Spleen (tissue), 7 donors: ENCODE measurements around the gene MGMT.

Source experiments
- CTCF ChIP-seq, 11 experiments: fragments of 200-600 bp in 7 of 11; fragments of 450-650 bp in 4 of 11; sonication (generic) in 4 of 11; IDR thresholded peaks in 8 of 11; conservative IDR thresholded peaks in 3 of 11; 1 replicate in 7 of 11; 2 replicates in 4 of 11; pipeline versions ENCODE4 v1.4.0 to v1.8.0; 2016 to 2021; ENCODE audit warnings: antibody characterized with exemption in 11 of 11, inconsistent platforms in 4 of 11, mild to moderate bottlenecking in 1 of 11
- POLR2AphosphoS5 ChIP-seq, 3 donors: sonication (generic); formaldehyde crosslinking; IDR thresholded peaks; one replicate each; pipeline ENCODE4 v1.5.1; 2017; ENCODE audit warnings: antibody characterized with exemption in 3 of 3
- donor health status: DM: no; HTN: no; CAD: no; lungs with moderate emphysema.
- donor health status: DM: no; HTN: no; CAD: no.
- donor health status: DM: no; HTN: no; CAD: no.

GRCh38 chr10:129560361-129560760 is 93.3 kb downstream of the MGMT start:
- TF ChIP-seq CTCF (IDR thresholded peaks at IDR 0.05 in 8 of 11, conservative IDR thresholded peaks at IDR 0.05 in 3 of 11) (no peak), POLR2AphosphoS5 (IDR thresholded peaks at IDR 0.05) (no peak)
